HG03442 (cell line): Measurements from ENCODE around the gene SLC16A8.
"Not testable (repeated sequence)": the region's sequence is repeated elsewhere in the genome, so short reads cannot be mapped to it uniquely, and the experiment has no call there.

ENCODE experiments used
- ATAC-seq: cut with Tn5 transposase; IDR thresholded peaks from one replicate; pipeline ENCODE4 v1.9.1; 2021; ENCODE audit warnings: mild to moderate bottlenecking, moderate library complexity; ENCODE audit not compliant: unreplicated experiment

Gene SLC16A8

GRCh38 chr22:38086942-38087341 is 3.0 kb upstream of the SLC16A8 start:
- no peak for ATAC-seq

GRCh38 chr22:38086001-38086845 is 2.2 kb upstream of the SLC16A8 start:
- ATAC-seq, result no peak

- ATAC-seq, result no peak
Observed at GRCh38 chr22:38085501-38085900, 1.5 kb upstream of the SLC16A8 start.

GRCh38 chr22:38085056-38085455 is 1.1 kb upstream of the SLC16A8 start:
- no peak for ATAC-seq

GRCh38 chr22:38082986-38083710 is 836 bp downstream of the SLC16A8 start:
- ATAC-seq, result no peak

- no peak for ATAC-seq
Observed at GRCh38 chr22:38081941-38082828, 1.8 kb downstream of the SLC16A8 start.

- no peak for ATAC-seq
Observed at GRCh38 chr22:38081636-38081940, 2.4 kb downstream of the SLC16A8 start.

- no peak for ATAC-seq
Observed at GRCh38 chr22:38080850-38081635, 2.9 kb downstream of the SLC16A8 start.

- ATAC-seq, result no peak
Observed at GRCh38 chr22:38080474-38080849, 3.5 kb downstream of the SLC16A8 start.

- no peak for ATAC-seq
Observed at GRCh38 chr22:38079804-38080203, 4.2 kb downstream of the SLC16A8 start.

- ATAC-seq, result not testable (repeated sequence)
Observed at GRCh38 chr22:38079208-38079607, 4.8 kb downstream of the SLC16A8 start.

- ATAC-seq, result no peak
Observed at GRCh38 chr22:38078046-38078840, 5.7 kb downstream of the SLC16A8 start.

- no peak for ATAC-seq
Observed at GRCh38 chr22:38077595-38077994, 6.4 kb downstream of the SLC16A8 start.

- ATAC-seq, result no peak
Observed at GRCh38 chr22:38077096-38077495, 6.9 kb downstream of the SLC16A8 start.

GRCh38 chr22:38075961-38076360 is 8.0 kb downstream of the SLC16A8 start:
- ATAC-seq, result no peak

GRCh38 chr22:38075105-38075825 is 8.7 kb downstream of the SLC16A8 start:
- ATAC-seq, result no peak

- ATAC-seq, result no peak
Observed at GRCh38 chr22:38074181-38075104, 9.5 kb downstream of the SLC16A8 start.
